NCI-H748 treated with DMSO at 0.1 percent for 48 hours (cell line): ENCODE data around the gene SHTN1.
A peak's percentile ranks its signal among the peaks of the same experiment; 100 is the strongest.

Source experiments
- DNase-seq: peaks from one replicate; lab custom pipeline; 2025; lab: John Stamatoyannopoulos, UW

The SHTN1 gene

DNA sequence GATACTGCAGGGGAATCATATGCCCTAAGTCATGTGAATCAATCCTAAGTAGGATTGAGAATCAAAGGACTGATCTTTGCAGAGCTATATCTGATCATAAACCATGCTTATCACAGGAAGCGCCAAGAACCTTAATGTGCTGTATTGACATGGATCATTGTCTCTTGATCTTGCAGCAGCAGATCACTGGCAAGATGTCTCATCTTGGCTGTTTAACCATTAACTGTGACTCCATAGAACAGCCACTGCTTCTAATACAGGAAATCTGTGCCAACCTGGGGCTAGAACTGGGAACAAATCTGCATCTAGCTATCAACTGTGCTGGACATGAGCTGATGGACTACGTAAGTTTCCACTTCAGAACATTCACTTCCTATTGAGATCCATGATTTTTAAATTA is 134.0 kb downstream of the SHTN1 start:
- no peak for DNase-seq

DNA sequence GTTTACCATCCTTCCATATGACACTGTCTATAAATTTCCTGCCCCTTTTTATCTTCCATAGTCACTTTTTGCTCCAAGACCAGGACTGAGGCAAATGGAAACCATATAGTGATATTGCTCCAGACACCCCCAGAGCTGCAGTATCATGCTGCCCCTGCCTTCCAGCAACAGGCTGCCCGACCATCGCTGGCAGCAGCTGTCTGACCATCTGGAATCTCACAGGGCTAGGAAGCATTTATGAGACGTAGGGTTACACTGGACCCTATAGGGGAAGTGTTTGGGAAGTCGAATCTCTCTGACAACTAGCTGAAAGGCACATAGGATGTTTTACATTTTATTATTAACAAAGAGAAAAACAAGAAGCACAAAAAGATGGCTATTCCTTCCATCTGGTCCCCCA is 136.3 kb downstream of the SHTN1 start:
- no peak for DNase-seq

DNA sequence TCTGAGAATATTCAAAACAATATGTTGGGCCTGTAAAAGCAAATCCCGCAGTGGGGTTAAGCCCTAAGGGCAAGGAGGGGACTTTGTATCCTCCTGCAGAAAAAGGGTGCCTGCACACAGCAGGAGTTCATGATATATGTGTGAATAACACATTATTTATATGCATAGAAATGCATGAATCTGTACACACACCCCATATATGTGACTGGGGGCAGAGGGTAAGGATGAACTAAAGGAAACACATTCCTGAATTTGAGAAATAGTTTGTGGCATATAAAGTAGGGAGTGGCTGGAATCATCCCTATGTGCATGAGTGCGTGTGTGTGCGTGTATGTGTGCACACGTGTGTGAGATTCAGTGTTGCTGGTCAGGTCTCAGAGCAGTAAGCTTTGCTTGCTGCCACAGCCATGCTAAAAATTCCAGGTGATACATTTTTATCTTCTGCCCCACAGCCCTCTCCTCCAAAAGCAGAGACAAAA is 136.8 kb downstream of the SHTN1 start:
- DNase-seq, result no peak

DNA sequence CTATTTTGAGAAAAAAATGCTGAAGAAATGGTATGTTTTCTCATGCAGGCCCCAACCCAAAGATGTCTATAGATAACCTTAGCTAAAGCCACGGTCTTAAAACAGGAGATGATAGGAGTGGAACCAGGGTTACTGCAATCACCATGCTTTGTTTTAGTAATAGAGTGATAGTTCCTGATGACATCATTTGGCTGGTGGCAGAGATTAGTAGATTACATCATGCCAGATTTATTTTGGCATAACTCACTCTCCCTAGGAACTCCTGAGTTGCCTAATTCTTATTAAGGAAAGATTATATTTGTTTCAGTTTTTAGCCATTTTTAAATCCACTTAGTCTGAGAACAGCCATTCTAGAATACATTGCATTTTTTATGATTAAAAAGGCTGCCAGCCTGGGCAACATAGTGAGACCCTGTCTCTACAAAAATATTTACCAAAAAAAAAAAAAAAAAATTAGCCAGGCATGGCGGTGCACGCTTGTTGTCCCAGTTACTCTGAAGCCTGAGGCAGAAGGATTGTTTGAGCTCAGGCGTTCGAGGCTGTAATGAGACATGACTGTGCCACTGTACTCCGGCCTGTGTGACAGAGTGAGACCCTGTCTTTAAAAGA is 137.9 kb downstream of the SHTN1 start:
- DNase-seq, result no peak

DNA sequence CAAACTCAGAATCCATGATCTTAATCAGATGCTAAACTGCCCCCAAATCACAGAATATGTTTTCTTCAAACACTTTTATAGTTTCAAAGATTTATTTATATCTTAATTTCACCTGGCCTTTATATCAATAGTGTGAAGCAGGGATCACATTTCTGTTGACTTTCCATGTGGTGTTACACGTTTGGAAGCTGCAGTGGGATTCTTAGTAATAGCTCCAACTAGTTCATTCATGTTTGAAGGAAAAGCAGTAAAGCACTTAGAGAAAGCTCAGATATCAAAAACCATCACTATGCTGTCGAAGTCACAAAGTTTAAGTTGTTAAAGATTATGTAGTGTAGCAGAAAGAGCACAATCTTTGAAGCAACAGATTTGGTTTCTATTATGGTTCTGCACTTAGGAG is 138.9 kb downstream of the SHTN1 start:
- no peak for DNase-seq

DNA sequence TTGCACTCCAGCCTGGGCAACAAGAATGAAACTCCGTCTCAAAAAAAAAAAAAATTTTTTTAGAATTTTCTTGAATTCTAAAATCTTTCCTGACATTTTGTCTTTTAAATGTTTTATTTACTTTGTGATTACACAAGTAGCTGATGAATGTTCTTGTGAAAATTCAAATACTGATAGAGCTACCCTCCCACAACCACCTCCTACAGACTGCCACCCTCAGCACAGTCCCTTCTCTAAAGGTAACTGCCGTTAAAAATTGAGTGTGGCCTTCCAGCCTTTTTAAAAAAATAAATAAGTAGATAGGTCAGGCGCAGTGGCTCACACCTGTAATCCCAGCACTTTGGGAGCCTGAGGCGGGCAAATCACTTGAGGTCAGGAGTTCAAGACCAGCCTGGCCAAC is 140.6 kb downstream of the SHTN1 start:
- DNase-seq, result no peak

DNA sequence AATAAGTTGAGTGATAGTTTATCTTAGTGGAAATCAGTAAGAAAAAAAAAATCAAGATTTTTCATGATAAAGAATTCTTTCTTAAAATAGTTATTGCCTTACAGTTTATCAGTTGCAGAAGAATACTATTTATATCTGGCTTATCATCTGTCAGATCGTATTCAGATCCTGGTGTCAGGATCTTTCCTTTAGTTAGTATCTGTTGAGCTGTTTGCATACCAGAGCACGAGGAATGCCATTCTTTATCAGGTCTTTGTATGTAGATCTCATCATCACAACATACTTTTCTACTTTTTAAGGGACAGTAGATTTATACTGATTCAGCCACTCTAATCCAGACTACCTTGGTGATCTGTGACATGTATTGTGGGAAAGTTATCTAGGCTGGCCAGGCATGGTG is 143.2 kb downstream of the SHTN1 start:
- no peak for DNase-seq

DNA sequence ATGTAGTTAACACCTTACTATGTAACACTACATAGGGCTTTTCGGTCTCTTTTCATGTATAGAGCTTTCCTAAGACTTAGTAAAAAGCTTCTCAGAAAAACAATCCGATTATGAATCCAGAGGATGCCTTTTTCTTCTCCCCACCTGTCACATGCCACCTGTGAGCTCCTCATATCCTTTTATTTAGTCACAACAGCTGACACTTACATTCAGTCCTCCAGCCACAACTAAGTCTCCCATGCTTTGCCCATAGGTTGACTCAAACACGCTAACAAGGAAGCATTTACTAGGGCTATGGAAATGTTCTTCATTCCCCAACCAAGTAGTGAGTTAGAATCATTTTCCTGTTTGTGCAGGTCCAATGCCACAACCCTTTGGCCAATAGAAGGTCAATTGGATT is 147.8 kb downstream of the SHTN1 start:
- no peak for DNase-seq

DNA sequence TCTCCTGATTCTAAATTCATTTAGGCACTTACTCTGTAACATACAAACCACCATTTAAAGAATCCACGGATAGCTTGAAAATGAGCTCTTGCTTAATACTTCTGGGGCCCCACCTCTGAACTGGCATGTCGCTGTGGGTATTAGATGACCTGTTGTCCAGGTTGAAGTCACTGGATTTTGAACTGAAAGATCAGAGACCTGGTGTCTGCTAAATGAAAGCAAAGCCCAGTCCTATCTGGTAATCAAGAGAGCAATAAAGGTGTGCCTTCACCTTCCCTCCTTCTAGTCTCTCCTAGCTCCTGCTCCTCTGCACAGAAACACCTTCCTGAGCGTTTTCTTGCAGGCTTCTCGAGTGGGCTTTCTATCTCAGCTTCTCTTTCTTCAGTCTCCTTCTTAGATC is 151.3 kb downstream of the SHTN1 start:
- DNase-seq, result no peak

DNA sequence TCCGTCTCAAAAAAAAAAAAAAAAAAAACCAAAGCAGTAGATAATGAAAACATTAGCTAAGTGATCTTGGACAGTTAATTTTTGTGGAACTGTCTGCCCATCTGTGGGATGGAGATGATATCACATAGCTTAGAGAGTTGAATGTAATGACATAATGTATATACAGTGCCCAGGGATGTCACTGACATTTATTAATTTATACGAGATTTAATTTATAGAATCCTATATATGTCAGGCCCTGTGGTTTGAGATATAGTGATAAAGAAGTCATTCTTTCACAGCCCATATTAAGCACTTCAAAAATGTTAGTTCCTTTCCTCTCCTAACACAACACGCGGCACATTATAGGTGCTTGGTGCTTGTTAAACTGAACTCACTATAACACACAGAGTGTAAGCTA is 151.7 kb downstream of the SHTN1 start:
- no peak for DNase-seq

DNA sequence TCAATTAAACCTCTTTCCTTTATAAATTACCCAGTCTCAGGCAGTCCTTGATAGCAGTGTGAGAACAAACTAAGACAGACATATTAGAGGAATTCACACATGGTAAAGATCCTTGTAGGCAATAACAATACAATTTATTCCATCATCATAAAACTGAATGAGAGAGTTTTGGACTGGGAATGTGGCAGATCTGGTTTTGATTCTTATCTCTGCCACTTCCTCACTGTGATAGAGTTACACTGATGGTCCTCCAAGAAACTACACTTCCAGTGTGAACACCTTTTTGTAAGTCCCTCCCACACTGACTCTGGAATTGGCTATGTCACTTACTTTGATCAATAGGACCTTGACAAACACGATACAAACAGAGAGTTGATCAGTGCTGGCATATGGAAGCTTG is 152.7 kb downstream of the SHTN1 start:
- DNase-seq, result no peak

DNA sequence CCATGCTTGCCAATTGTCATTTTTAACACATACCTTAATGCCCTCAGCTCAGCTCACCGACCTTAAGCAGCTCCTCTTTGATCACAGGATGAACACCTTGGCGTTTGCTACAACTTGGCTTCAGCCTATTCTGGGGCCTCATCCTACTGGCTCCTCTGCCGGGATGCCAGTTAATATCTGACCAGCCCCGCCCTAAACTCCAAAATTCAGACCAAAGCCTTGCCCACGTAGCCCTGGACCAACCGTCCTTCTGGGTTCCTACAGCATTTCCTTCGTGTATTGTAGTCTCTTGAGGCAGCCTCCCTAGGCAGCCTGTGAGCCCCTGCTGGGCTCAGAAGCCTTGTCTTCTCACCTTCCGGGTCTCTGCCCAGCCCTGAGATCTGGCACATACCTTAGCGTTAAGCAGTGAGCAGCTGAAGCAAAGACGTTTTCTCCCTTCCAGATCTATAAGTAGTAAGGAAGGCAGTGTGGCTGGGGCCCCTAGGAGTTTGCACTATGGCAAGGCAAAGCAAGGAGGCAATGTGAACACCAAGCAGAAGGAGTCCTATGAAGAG is 154.9 kb downstream of the SHTN1 start:
- no peak for DNase-seq

DNA sequence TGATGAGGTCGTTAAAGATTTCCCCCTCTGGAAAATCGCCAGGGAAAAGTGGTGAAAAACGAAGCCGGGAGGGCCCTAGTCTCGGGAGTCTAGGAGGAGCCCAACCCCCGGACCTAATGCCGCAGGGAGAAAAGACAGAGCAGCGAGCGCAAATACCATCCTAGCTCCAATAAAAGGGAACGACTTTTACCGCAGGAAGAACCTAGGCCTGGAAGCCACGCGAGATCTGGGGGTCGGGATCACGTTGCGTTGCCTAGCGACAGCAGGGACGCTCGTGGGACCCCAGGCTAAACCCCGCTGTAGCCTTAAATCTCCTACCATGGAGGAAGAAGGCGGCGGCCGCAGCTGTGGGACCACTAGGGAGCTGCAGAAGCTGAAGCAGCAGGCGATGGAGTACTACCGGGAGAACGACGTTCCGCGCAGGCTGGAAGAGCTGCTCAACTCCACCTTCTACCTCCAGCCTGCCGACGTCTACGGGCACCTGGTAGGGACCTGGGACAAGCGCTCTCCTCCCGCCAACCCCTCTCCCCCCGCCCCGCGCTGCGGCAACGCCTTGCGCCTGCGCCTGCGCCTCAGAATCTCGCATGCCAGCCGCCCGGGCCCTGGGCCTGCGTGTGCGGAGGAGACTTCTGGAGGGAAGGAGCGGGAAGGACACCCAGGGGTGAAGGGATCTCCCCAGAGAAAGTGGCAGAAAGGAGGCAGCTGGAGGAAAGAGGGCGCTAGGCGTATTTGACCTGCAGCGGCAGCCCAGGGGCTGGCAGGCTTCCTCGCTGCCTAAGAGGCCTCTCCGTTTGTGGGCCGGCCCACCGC is 155.5 kb downstream of the SHTN1 start, which contains the start of gene ENO4:
TSS of gene ENO4 (plus strand) at position 252 of the 810 bp plus-strand sequence. CDS start at position 320, 68 bp downstream.
- peak; percentile 68 for DNase-seq

DNA sequence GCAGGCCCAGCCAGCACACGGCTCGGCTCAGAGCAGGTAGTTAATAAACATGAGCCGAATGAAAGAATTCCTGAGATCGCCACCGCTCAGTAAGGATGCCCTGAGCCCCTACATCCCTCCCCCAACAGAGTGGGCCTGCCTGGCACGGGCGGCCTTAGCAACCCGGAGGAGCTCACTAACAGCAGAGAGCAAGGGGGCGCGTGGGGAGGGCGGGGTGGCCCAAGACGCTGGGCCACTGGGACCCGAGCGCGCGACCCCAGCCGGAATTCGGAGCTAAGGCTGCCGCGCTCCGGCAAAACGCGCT is 156.1 kb downstream of the SHTN1 start:
- no peak for DNase-seq

DNA sequence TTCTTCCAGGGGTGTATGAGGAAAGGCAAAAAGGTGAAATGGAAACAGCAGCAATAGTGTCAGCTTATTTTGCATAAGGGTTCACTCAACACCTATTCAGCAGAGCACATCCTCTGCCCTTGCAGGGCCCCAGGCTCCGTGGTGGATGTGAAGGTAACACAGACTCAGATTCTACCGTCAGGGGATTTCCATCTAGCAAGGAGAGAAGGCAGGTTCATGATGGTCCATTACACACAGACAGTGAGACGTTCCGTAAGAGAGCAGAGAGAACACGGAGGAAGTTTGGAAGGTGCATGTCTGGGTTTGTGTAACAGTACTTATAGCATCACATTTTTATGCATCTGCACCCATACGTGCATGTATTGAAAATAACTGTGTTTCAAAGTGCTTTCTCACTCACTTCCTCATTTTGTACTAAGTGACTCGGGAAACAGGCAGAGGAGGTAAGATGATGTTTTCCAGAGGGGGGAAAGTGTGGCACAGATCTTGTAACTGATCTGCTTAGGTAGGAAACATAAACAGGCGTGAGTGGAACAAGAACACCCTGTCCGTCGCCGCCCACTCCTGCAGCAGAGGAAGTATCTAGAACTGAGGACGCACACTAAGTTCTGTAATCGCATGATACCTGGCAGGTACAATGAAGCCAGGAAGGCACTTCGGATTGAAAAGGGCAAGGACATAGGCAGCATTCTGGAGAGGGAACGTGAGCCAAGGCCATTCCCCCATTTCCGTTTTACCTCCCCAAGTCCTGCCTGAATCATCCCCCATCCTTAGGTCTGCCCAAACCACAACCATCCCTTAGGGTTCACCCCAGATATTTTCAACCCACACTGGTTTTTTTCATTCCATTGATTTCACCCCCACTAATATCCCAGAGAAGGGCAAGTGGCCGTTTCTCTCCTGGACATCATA is 156.7 kb downstream of the SHTN1 start:
- DNase-seq, result no peak

DNA sequence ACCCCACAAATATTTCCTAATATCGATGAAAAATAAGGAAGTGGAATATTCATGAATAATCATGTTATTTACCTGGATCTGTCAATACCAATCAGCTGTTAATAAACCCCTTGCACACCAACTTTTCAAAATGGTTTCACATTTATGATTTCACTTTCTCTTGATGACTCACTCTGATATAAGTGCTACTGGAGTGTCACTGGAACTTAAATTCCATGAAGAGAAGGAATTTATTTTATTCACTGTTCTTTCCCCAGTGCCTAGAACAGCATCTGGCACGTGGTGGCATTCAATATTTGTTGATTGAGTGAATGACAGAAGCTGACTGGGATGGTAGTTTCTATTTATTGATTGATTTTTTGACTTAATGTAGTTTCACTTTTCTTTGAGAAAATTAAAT is 159.2 kb downstream of the SHTN1 start:
- no peak for DNase-seq

DNA sequence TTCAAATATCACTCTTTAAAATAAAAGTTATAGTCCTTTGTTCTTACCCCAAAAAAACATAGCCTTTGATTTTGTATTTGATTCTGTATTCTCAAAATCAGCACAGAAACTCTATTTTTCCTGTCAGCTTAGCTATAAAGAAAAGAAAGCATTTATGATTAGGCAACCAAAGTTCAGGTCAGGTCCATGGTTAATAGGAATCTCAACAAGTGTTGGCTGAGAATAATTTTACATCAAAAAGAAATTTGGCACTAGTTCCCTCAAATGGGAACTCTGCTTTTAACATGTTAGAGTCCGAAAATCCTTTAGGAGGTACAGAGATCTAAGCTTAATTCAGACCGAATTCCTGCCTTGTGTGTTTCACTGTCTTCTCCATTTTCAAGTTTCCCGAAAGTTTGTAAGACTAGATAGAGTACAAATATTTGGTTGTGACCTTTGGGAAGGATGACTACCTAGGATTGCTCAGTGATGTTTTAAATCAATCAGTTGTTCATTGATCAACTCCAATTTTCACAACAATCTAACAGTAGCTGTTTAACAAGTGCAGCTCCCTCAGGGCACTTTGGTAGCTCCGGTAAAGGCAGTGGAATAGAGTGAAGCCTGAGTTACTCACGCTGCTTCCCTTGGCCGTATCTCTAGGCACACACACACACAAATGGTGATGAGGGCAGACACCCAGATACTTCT is 164.5 kb downstream of the SHTN1 start:
- no peak for DNase-seq

DNA sequence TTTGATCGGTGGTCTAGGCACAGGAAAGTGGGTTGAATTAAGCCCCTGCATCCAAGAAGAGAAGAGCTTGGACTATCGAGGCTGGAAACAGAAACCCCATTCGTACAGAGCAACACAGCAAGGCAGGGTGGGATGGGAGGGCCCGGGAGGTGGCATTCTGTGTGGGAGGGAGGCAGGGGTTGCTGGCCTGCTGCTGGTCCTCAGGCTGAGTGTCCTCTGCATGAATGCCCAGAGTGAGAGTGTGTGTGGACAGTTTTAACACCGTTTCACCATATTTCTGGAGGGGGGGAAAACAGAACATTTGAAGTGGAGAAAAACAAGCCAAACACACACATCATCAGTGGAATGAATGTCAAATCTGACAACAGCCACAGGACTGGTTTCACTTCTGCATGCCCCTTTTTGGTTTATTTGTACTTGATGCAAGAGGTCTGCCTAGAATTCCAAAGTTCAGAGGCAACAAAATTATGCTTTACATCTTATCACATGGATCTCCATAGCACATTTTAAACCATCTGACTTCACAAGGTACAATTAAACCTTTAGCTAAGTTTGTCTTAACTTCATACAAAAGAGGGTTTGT is 166.8 kb downstream of the SHTN1 start:
- DNase-seq, result no peak

DNA sequence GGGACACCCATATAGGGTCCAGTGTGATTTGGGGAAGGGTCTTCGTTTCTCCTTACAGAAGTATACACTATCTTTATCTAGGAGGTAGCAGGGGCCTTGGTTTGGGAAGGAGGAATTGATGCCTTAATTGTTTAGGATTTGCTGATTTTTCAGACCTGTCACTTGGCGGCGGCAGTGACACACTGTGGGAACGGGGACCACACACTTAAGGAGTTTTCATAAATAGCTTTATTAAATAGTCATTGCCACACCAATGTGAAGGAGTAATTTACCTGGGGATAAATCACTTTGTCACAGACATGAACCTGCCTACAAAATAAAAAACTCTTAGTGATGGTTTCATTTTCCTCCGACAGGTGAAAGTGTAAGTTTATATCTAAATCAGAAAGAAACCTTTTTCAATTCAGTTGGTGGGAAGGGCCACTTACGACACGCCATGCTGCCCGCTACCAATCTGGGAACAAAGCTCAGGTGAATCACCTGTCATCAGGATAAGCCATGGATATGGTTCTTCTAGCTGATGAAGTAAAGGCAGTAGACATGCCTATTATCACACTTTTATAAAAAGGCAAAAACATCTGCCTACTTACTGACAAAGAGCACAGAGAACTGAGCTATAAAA is 168.0 kb downstream of the SHTN1 start:
- DNase-seq, result peak; percentile 67

DNA sequence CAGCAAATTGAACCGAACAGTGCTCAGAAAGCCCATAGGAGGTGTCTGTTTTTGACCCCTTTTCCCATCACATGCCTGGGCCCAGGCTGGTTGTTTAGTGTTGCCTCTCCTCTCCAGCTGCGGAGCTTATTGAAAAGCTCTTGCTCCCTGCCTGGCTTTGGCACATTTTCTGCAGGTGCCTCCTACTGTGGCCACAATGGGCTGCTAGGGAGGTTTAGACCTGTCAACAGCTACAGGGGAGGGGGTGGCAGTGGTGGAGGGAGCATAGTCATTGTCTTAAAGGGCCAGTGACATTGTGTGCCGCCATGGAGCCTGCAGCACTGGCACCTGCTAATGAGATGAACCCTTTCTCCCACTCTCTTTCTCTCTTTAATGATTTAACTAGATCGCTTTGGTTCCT is 168.9 kb downstream of the SHTN1 start:
- DNase-seq, result peak; percentile 36

DNA sequence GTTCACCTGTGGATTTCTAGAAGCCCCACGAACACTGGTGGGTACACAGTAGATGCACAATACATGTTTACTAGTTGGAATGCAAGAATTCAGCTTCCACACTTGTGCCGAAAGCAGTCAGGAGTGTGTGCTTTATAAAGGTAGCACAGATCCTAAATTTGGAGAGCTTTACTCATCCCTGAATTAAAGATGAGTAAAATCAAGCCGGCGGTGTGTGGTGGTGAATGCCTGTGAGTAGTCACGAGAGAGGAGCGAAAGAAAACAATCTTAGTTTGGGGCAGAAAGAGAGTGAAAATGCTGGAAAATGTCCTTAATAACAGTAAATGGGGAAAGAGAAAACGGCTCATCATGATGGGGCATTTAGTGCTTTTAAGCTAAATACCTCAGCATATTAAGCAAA is 169.3 kb downstream of the SHTN1 start:
- DNase-seq, result no peak
